HFFc6 (cell line): Measurements from ENCODE around the gene DAW1. TPM values are rescaled to one million over a fixed set of nuclear protein-coding genes. Genes with fewer than 3 reads are reported as not detected.

Experiments
- DNase-seq: peaks from one replicate; pipeline ENCODE4 v3.0.0-alpha.2; 2018
- H3K27ac Mint-ChIP-seq: 2 replicates; pipeline ENCODE4 v1.8.0; 2020; ENCODE audit warnings: mild to moderate bottlenecking, mixed read lengths
- H3K27me3 Mint-ChIP-seq: 2 replicates; pipeline ENCODE4 v1.8.0; 2021; ENCODE audit warnings: mild to moderate bottlenecking, moderate library complexity, mixed read lengths; ENCODE audit not compliant: insufficient read depth
- H3K36me3 Mint-ChIP-seq: 2 replicates; pipeline ENCODE4 v1.8.0; 2021; ENCODE audit warnings: low read depth, mixed read lengths
- H3K4me1 Mint-ChIP-seq: 2 replicates; pipeline ENCODE4 v1.8.0; 2020; ENCODE audit warnings: low read depth, mixed read lengths
- H3K4me3 Mint-ChIP-seq: 2 replicates; pipeline ENCODE4 v1.8.0; 2020; ENCODE audit warnings: mild to moderate bottlenecking, moderate library complexity, mixed read lengths
- H3K9me3 Mint-ChIP-seq: 2 replicates; pipeline ENCODE4 v1.8.0; 2020; ENCODE audit warnings: mild to moderate bottlenecking, mixed read lengths
- total RNA-seq, 6 experiments: library from RNA; stranded (reverse); fragmentation: NEBNext Ultra II Directional; extraction: Animal tissue kit (Norgen Biotek cat#: 25700); gene quantifications; 2 replicates in 1 of 6; 3 replicates in 5 of 6; pipeline ENCODE4 v1.2.3, GENCODE V29; 2021
- TF ChIP-seq, protein P1 (sequence below): fragments of 200-600 bp; sonication (generic); IDR thresholded peaks from 2 replicates; pipeline ENCODE4 v1.5.0; 2021; ENCODE audit warnings: antibody characterized with exemption, mild to moderate bottlenecking

Gene DAW1
- total RNA-seq, 6 experiments from 2014 or later = 0.12 to 0.39 (median 0.20) TPM; not detected in 2

DNA sequence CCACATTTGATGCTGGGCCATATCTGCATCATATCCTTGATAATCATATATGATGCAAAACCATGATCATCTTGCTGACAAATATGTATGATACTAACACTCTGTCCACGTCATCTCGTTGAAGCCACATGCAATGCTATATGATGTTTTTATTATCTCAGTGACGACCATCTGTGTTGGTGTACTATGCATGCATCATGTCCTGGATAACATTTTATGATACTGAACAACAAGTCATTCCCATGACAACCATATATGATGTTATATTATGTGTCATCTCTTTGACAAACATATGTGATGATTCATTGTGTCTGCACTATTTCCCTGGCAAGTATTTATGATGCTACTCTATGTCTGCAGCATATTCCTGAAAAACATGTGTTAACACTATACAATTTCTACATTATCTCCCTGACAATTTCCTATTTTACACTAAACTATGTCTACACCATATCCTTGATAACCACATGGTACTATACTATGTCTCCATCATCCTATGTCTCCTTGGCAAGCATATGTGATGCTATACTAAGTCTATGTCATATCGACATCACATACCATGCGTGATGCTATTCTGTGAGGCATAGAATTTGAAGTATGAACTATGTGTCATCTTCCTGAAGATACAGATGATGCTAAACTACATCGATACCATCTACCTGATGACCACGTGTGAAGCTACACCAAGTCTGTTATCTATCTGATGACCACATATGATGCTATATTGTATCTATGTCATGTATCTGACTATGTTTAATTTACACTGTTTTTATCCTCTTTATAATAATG is 37.0 kb downstream of the DAW1 start:
- no peaks in the 10 kb centered on the region for H3K9me3 Mint-ChIP-seq
- H3K4me1 Mint-ChIP-seq = no peaks in the 10 kb centered on the region
- H3K4me3 Mint-ChIP-seq = no peak overlapping the region
- TF ChIP-seq, protein P1, sequence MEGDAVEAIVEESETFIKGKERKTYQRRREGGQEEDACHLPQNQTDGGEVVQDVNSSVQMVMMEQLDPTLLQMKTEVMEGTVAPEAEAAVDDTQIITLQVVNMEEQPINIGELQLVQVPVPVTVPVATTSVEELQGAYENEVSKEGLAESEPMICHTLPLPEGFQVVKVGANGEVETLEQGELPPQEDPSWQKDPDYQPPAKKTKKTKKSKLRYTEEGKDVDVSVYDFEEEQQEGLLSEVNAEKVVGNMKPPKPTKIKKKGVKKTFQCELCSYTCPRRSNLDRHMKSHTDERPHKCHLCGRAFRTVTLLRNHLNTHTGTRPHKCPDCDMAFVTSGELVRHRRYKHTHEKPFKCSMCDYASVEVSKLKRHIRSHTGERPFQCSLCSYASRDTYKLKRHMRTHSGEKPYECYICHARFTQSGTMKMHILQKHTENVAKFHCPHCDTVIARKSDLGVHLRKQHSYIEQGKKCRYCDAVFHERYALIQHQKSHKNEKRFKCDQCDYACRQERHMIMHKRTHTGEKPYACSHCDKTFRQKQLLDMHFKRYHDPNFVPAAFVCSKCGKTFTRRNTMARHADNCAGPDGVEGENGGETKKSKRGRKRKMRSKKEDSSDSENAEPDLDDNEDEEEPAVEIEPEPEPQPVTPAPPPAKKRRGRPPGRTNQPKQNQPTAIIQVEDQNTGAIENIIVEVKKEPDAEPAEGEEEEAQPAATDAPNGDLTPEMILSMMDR = no peak
- no peak for DNase-seq
- H3K27ac Mint-ChIP-seq = no peak overlapping the region
- H3K27me3 Mint-ChIP-seq = no peaks in the 10 kb centered on the region; the same call in 1 of the 2 replicates
- H3K36me3 Mint-ChIP-seq = no peaks in the 10 kb centered on the region

DNA sequence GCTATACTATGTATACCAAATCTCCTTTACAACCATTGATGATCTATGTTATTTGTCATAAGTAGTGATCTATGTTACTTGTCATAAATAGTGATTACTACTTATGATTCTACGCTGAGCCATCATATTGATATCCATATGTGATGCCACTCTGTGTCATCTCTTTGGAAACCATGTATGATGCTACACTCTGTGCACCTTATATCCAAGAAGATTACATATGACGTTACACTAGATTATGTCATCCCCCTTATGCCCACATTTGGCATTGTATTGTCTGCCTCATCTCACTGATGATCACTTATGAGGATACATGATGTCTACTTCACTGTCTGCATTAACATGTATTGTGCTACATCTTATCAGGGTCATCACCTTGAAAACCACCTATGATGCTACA is 42.9 kb downstream of the DAW1 start:
- H3K9me3 Mint-ChIP-seq = no peaks in the 10 kb centered on the region
- no peak overlapping the region for H3K27ac Mint-ChIP-seq
- no peaks in the 10 kb centered on the region for H3K36me3 Mint-ChIP-seq

DNA sequence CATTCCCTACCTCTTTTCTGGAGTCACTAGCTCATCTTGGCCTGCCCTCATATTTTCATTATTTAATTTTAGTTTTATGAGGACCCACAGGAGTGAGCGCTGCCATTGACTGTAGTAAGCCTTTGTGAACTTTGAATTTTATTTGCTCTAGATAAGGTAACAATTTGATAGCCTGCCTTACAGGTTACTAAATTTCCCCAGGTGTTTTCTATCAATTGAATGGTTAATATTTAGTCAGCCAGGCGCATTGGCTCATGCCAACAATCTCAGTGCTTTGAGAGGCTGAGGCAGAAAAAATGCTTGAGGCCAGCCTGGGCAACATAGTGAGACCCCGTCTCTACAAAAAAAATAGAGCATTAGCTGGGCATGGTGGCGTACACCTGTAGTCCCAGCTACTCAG is 50.2 kb downstream of the DAW1 start:
- TF ChIP-seq, protein P1 = no peak
- Mint-ChIP-seq H3K36me3 (no peaks in the 10 kb centered on the region), H3K4me3 (no peak overlapping the region)

More for the DNA sequence above, 42.9 kb downstream of the DAW1 start:
- no peaks in the 10 kb centered on the region for H3K27me3 Mint-ChIP-seq
- no peaks in the 10 kb centered on the region for H3K4me1 Mint-ChIP-seq
- DNase-seq = no peak
- H3K4me3 Mint-ChIP-seq = no peak overlapping the region
- TF ChIP-seq, protein P1 = no peak

DNA sequence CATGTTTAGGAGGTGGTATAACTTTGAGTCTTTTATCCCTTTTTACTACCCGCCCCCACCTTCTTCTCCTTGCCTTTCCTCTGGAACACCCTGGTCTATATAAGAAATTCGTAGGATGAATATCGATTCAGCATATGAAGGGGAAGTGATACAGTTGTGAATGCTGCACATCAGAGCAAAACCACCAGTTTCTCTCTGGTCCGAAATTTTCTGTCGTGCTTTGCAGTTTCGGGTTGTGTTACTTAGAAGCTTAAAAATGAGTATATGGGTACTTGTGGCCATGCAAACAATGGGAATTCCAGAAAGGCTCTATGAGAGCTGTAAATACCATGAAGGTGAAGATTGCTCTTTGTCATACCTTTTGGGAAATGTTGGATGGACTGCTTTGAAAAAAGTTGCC is 60.6 kb downstream of the DAW1 start:
- Mint-ChIP-seq H3K9me3 (peaks cover 8% of the 10 kb centered on the region), H3K4me1 (no peaks in the 10 kb centered on the region), H3K27ac (no peak overlapping the region), H3K36me3 (peaks cover 4% of the 10 kb centered on the region; the same call in 1 of the 2 replicates), H3K4me3 (no peak overlapping the region), H3K27me3 (peaks cover 5% of the 10 kb centered on the region; the same call in 1 of the 2 replicates)
- no peak for DNase-seq
- TF ChIP-seq, protein P1 = no peak

More for the DNA sequence above, 50.2 kb downstream of the DAW1 start:
- no peak for DNase-seq
- no peaks in the 10 kb centered on the region for H3K4me1 Mint-ChIP-seq
- H3K27ac Mint-ChIP-seq = no peak overlapping the region
- no peaks in the 10 kb centered on the region for H3K9me3 Mint-ChIP-seq
- H3K27me3 Mint-ChIP-seq = no peaks in the 10 kb centered on the region; the same call in 1 of the 2 replicates

DNA sequence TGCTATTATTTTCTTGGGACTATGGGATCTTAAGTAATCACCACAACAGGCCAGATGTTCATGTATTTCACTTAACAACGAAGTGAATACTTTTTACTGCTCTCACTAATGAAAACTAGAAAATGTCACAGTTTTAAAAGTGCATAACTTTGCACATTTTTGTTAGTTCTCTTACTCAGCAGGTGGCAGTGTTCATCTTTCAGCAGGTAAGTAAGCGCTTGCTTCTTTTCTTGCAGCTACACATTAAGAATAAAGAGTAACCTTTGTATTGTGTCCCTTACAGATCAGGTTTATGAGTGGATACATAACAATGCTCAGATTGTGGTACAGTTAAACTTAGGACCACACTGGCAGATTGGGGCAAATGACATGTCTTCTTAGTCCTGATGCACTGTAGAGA is 61.0 kb downstream of the DAW1 start:
- Mint-ChIP-seq H3K9me3 (peaks cover 4% of the 10 kb centered on the region), H3K4me3 (no peak overlapping the region), H3K27me3 (peaks cover 5% of the 10 kb centered on the region; the same call in 1 of the 2 replicates), H3K4me1 (no peaks in the 10 kb centered on the region), H3K27ac (no peak overlapping the region), H3K36me3 (no peaks in the 10 kb centered on the region)
- no peak for DNase-seq
- TF ChIP-seq, protein P1 = no peak
